ENCODE data around the gene COMMD4.
"Not testable (repeated sequence)": the region's sequence is repeated elsewhere in the genome, so short reads cannot be mapped to it uniquely, and the experiment has no call there.

Gene COMMD4

DNA sequence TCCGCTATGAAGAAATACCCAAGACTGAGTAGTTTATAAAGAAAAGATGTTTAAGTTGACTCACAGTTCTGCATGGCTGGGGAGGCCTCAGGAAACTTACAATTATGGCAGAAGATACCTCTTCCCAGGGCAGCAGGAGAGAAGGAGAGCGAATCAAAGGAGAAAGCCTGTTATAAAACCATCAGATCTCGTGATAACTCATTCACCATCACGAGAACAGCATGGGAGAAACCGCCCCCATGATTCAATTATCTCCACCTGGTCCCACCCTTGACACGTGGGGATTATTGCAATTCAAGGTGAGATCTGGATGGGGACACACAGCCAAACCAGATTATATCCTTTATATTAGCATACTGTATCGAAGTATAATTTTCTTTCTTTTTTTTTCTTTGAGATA is 3.8 kb upstream of the COMMD4 start:
- DNase-seq (ENCODE audit: low read depth in 2 of 2) = not testable (repeated sequence)

GRCh38 chr15:75333654-75334419 is 2.0 kb upstream of the COMMD4 start:
- not testable (repeated sequence) for DNase-seq (ENCODE audit: low read depth in 2 of 2)

- no peak for DNase-seq (ENCODE audit: low read depth in 2 of 2)
Measured at GRCh38 chr15:75335313-75335704, 554 bp upstream of the COMMD4 start.

DNA sequence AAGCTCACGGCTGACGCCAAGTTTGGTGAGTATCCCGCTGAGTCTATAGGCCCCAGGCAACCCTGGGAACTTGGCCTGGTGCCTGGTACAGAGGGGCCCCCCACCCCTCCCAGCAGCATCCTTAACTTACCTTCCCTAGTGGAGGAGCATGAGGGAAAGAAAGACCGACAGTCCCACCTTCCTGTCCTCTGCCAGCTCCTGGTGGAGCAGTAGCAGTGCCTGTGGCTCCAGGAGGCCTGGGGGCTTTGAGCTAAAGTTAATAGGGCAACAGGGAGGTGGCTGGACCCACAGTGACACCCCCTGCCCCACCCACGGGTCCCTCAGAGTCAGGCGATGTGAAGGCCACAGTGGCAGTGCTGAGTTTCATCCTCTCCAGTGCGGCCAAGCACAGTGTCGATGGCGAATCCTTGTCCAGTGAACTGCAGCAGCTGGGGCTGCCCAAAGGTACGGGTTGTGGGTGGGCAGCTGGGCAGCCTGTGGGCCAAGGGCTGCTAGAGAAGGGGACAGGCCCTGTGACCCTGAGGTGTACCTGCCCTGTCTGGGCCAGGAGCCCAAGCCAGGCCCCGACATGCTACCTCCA is 2.9 kb downstream of the COMMD4 start:
- DNase-seq (ENCODE audit: low read depth in 2 of 2) = no peak

GRCh38 chr15:75339531-75340240 is 3.8 kb downstream of the COMMD4 start:
- no peak for DNase-seq (ENCODE audit: low read depth in 2 of 2)

- no peak for DNase-seq (ENCODE audit: low read depth in 2 of 2)
Measured at GRCh38 chr15:75342221-75342620, 6.4 kb downstream of the COMMD4 start.

- not testable (repeated sequence) for DNase-seq (ENCODE audit: low read depth in 2 of 2)
Measured at GRCh38 chr15:75343953-75344352, 8.1 kb downstream of the COMMD4 start.

DNA sequence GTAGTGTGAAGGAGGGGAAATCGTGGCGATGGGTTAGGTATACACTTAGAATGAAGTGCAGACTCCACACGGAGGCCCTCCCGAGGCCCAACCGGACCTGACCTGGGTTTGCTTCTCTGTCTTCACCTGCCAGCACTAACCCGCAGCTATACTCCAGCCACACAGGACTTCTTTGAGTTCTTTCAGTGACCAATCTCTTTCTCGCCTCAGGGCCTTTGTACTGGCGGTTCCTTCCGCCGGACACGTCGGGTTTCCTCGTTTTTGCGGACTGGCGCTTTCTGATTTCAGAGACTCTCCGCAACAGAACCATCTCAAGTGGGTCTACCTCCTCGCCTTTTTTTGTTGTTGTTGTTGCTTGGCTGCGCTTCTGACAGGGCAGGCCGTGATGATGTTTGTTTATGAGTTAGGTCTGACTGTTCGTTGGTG is 10.9 kb downstream of the COMMD4 start, which contains the start of gene NEIL1:
NEIL1 (plus strand) TSS at position 244 of the 426 bp plus-strand sequence. CDS start 1,867 bp downstream, outside the sequence.
- no peak for DNase-seq (ENCODE audit: low read depth in 2 of 2)

- DNase-seq (ENCODE audit: low read depth in 2 of 2) = peak in 1 of 2 donors; percentile 22
Measured at GRCh38 chr15:75347222-75348033, 11.6 kb downstream of the COMMD4 start.

DNA sequence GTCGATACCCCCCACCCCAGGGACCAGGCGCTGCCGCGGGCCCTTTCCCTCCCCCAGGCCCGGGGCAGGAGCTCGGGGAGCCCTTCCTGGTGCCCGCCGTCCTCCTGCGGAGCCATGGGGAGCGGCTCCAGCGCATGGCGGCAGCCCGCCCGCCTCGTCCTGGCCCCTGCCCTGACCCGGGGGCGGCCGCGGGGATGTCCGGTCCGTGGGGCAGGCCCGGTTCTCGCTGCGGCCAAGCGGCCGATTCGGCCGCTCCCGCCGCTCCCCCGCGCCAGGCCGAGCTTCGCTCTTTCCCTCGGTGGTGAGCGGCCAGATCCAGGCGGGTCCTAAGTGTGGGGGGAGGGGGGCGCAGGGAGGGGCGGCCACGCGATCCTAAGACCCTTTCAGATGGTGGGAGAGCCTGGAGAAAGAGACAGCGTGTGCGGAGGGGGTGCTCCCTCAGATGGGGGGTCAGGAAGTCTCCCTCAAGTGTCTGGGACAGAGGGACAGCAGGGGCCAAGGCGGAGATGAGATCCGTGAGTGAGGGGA is 12.2 kb downstream of the COMMD4 start:
- no peak for DNase-seq (ENCODE audit: low read depth in 2 of 2)

- DNase-seq (ENCODE audit: low read depth in 2 of 2) = no peak
Measured at GRCh38 chr15:75348562-75349350, 12.9 kb downstream of the COMMD4 start.

DNA sequence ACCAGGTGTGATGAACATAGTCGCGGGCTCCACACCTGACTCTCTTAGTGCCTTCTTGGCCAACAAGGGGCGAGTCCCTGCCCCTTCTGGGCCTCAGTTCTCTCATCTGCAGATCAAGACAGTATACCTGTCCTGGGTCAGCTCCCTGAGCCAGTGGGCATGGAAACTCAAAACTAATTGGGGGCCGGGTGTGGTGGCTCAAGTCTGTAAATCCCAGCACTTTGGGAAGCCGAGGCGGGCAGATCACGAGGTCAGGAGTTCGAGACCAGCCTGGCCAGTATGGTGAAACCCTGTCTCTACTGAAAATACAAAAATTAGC is 13.4 kb downstream of the COMMD4 start:
- not testable (repeated sequence) for DNase-seq (ENCODE audit: low read depth in 2 of 2)

DNA sequence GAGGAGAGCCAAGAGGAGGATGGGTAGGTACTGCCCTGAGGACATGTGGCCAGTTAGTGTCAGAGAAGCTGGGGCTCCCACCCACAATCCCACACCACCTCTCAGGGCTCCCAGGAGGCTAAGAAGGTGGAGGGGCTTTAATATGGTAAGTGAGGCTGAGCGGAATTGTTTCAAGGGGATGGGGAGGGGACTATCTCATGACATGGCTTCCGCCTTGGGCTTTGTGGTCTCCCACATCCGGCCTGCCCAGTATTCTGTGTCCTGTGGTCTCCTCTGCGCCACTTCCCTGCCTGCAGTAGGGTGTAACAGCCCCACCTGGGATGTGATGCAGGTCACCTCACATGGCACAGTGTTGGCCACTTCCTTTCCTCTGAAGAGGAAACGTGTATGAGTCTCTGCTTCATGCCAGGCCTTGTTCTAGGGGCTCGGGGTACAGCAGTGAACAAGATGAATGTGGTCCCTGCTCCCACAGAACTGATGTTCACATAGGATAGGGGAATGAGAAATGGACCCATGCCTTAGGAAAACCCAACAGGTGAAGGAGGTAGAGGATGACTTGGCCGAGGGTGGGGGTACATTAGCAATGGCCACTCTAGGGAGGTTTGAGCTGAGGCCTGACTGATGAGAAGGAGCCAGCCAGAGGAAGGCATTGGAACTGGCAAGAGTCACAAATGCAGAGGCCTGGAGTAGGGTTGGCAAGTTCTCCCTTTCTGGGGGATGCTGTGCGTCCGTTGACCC is 14.2 kb downstream of the COMMD4 start:
- peak; percentile 33 to 58 for DNase-seq (ENCODE audit: low read depth in 2 of 2)

- DNase-seq (ENCODE audit: low read depth in 2 of 2) = no peak
Measured at GRCh38 chr15:75350601-75351361, 14.9 kb downstream of the COMMD4 start.

GRCh38 chr15:75352186-75353080 is 16.6 kb downstream of the COMMD4 start:
- DNase-seq (ENCODE audit: low read depth in 2 of 2) = no peak

- no peak for DNase-seq (ENCODE audit: low read depth in 2 of 2)
Measured at GRCh38 chr15:75353604-75354003, 17.7 kb downstream of the COMMD4 start.

GRCh38 chr15:75354454-75354853 is 18.6 kb downstream of the COMMD4 start:
- DNase-seq (ENCODE audit: low read depth in 2 of 2) = no peak

DNA sequence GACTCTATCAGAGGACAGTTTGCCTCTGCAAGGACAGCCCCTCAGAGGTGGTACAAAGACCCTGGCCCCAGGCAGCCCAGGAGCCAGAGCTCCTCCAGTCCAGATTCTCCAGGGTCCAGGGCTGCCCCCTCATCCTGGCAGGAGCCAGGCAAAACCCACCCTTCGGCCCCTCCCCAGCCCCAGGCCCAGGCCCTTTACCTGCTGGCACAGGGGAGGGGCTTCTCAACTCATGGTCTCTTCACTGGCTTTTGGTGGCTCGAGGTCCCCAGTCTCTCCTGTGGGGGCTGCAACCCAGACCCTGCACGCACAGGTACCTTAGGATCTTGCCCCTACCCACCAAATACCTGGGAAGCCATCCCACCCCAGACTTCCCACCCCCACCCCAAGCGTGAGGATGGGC is 19.5 kb downstream of the COMMD4 start:
- DNase-seq (ENCODE audit: low read depth in 2 of 2) = no peak
